Astrocyte (in vitro differentiated cells and primary cell): ENCODE results near the gene CRYGB. TPM values are rescaled to one million over a fixed set of nuclear protein-coding genes. Genes with fewer than 3 reads are reported as not detected.

Experiments used
- DNase-seq: peaks from one replicate; pipeline ENCODE4 v3.0.0-alpha.2; 2010; ENCODE audit warnings: low read depth
- FAIRE-seq: peaks from 2 replicates; lab custom pipeline; 2011; peaks lifted over from hg19 to GRCh38; lab: Jason Lieb, UNC
- H2AFZ ChIP-seq: 2 replicates; pipeline ENCODE4 v1.6.0; 2012; ENCODE audit warnings: low read depth, low read length, inconsistent platforms
- H3K27ac ChIP-seq: 2 replicates; pipeline ENCODE4 v1.5.1; 2011; ENCODE audit warnings: low read depth, low read length, inconsistent platforms
- H3K27me3 ChIP-seq: 2 replicates; pipeline ENCODE4 v1.6.0; 2011; ENCODE audit warnings: low read length, inconsistent platforms; ENCODE audit not compliant: insufficient read depth
- H3K36me3 ChIP-seq: 2 replicates; pipeline ENCODE4 v1.5.1; 2011; ENCODE audit warnings: low read length, inconsistent platforms; ENCODE audit not compliant: insufficient read depth
- H3K4me1 ChIP-seq: 2 replicates; pipeline ENCODE4 v1.5.1; 2011; ENCODE audit warnings: low read length, inconsistent platforms; ENCODE audit not compliant: insufficient read depth
- H3K4me2 ChIP-seq: 2 replicates; pipeline ENCODE4 v1.6.0; 2012; ENCODE audit warnings: low read length, inconsistent platforms
- H3K4me3 ChIP-seq: 2 replicates; pipeline ENCODE4 v1.5.1; 2011; ENCODE audit warnings: low read depth, mild to moderate bottlenecking, low read length, inconsistent platforms; ENCODE audit not compliant: insufficient read depth
- H3K79me2 ChIP-seq: 2 replicates; pipeline ENCODE4 v1.6.0; 2012; ENCODE audit warnings: mild to moderate bottlenecking, low read length, inconsistent platforms; ENCODE audit not compliant: insufficient read depth
- H3K9ac ChIP-seq: 2 replicates; pipeline ENCODE4 v1.6.0; 2012; ENCODE audit warnings: mild to moderate bottlenecking, low read length, inconsistent platforms
- H3K9me3 ChIP-seq: 2 replicates; pipeline ENCODE4 v1.5.1; 2012; ENCODE audit warnings: low read depth, mild to moderate bottlenecking, low read length, inconsistent platforms; ENCODE audit not compliant: insufficient read depth
- H4K20me1 ChIP-seq: 2 replicates; pipeline ENCODE4 v1.6.0; 2012; ENCODE audit warnings: low read length, inconsistent platforms; ENCODE audit not compliant: insufficient read depth
- H3K27ac Mint-ChIP-seq: one replicate; pipeline ENCODE4 v1.8.0; 2021; ENCODE audit warnings: mild to moderate bottlenecking, mixed read lengths; ENCODE audit not compliant: unreplicated experiment
- H3K27me3 Mint-ChIP-seq: one replicate; pipeline ENCODE4 v1.8.0; 2021; ENCODE audit warnings: low read depth, mixed read lengths; ENCODE audit not compliant: unreplicated experiment
- H3K36me3 Mint-ChIP-seq: one replicate; pipeline ENCODE4 v1.8.0; 2021; ENCODE audit warnings: low read depth, mixed read lengths; ENCODE audit not compliant: unreplicated experiment
- H3K4me1 Mint-ChIP-seq: one replicate; pipeline ENCODE4 v1.8.0; 2021; ENCODE audit warnings: low read depth, mixed read lengths; ENCODE audit not compliant: unreplicated experiment
- H3K4me3 Mint-ChIP-seq: one replicate; pipeline ENCODE4 v1.8.0; 2021; ENCODE audit warnings: mild to moderate bottlenecking, moderate library complexity, mixed read lengths; ENCODE audit not compliant: unreplicated experiment
- H3K9me3 Mint-ChIP-seq: one replicate; pipeline ENCODE4 v1.8.0; 2021; ENCODE audit warnings: mild to moderate bottlenecking, mixed read lengths; ENCODE audit not compliant: unreplicated experiment
- EZH2 ChIP-seq: IDR thresholded peaks from 2 replicates; pipeline ENCODE4 v1.6.1; 2012; ENCODE audit warnings: mild to moderate bottlenecking, low read length, inconsistent platforms; ENCODE audit not compliant: insufficient read depth
- total RNA-seq: library from RNA; stranded (reverse); gene quantifications from 2 replicates; pipeline ENCODE4 v1.2.1, GENCODE V29; 2021
- TF ChIP-seq, protein P1 (sequence below): IDR thresholded peaks from 2 replicates; pipeline ENCODE4 v1.5.1; 2011; ENCODE audit warnings: low read depth, mild to moderate bottlenecking, inconsistent platforms, low read length, moderate library complexity; ENCODE audit not compliant: insufficient read depth

Gene CRYGB
- total RNA-seq, 1 donor from 2014 or later: not detected

DNA sequence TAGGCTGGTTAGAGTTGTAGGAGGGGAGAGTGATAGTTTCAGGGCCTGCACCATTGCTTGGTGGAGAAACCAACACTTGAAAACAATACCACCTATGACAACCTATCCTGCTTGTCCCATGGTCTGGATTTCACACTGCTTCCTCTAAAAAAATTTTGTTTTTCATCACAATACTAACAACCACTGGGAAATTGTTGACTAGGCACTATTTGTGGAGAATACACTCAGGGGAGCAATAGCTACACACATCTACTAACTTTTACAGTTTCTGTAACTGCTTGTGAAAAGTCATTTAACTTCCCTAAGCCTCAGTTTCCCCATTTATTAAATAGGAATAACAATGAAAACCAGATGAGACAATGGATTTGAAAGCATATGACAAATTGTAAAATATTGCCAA, 4.1 kb upstream of the CRYGB start:
- DNase-seq: no peak
- Mint-ChIP-seq H3K9me3 (peaks cover 3% of the 10 kb centered on the region), H3K36me3 (no peaks in the 10 kb centered on the region), H3K4me1 (no peaks in the 10 kb centered on the region), H3K27me3 (no peaks in the 10 kb centered on the region), H3K4me3 (no peak overlapping the region), H3K27ac (no peak overlapping the region)
- H2AFZ ChIP-seq: no peak overlapping the region
- H3K4me2 ChIP-seq: no peak overlapping the region
- H3K79me2 ChIP-seq: no peaks in the 10 kb centered on the region
- no peaks in the 10 kb centered on the region for H4K20me1 ChIP-seq
- FAIRE-seq: no peak
- H3K4me1 ChIP-seq: no peaks in the 10 kb centered on the region
- H3K9ac ChIP-seq: no peak overlapping the region
- H3K27me3 ChIP-seq: no peaks in the 10 kb centered on the region
- H3K4me3 ChIP-seq: no peak overlapping the region
- no peaks in the 10 kb centered on the region for H3K9me3 ChIP-seq
- TF ChIP-seq, protein P1, sequence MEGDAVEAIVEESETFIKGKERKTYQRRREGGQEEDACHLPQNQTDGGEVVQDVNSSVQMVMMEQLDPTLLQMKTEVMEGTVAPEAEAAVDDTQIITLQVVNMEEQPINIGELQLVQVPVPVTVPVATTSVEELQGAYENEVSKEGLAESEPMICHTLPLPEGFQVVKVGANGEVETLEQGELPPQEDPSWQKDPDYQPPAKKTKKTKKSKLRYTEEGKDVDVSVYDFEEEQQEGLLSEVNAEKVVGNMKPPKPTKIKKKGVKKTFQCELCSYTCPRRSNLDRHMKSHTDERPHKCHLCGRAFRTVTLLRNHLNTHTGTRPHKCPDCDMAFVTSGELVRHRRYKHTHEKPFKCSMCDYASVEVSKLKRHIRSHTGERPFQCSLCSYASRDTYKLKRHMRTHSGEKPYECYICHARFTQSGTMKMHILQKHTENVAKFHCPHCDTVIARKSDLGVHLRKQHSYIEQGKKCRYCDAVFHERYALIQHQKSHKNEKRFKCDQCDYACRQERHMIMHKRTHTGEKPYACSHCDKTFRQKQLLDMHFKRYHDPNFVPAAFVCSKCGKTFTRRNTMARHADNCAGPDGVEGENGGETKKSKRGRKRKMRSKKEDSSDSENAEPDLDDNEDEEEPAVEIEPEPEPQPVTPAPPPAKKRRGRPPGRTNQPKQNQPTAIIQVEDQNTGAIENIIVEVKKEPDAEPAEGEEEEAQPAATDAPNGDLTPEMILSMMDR: no peak
- no peak for TF ChIP-seq EZH2
- no peaks in the 10 kb centered on the region for H3K36me3 ChIP-seq
- no peak overlapping the region for H3K27ac ChIP-seq

DNA sequence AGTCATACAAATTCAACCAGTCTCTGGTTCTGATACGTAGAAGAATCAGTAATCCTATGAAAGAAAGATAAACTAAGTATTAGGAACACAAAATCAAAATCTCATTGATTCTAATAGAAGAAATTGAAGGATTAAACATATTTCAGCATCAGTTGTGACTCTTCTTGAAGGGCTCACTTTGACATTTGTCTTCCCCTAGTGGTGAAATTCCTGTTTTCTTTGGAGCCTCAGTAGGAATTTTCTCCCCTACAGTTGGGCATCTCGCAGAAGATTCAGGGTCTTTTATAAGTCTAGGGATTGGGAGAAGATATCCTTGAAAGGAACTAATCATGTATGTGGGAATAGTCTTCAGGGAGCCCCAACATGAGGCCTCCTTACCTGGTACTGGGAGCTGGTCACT, 2.8 kb upstream of the CRYGB start:
- Mint-ChIP-seq H3K4me3 (no peak overlapping the region), H3K27ac (no peak overlapping the region), H3K4me1 (no peaks in the 10 kb centered on the region), H3K36me3 (no peaks in the 10 kb centered on the region), H3K9me3 (peaks cover 5% of the 10 kb centered on the region), H3K27me3 (no peaks in the 10 kb centered on the region)
- no peak for DNase-seq
- no peaks in the 10 kb centered on the region for H4K20me1 ChIP-seq
- H3K9me3 ChIP-seq: no peaks in the 10 kb centered on the region
- H3K36me3 ChIP-seq: no peaks in the 10 kb centered on the region
- H3K4me2 ChIP-seq: no peak overlapping the region
- H3K27me3 ChIP-seq: no peaks in the 10 kb centered on the region
- no peak for FAIRE-seq
- H2AFZ ChIP-seq: no peak overlapping the region
- H3K79me2 ChIP-seq: no peaks in the 10 kb centered on the region
- TF ChIP-seq EZH2: no peak
- TF ChIP-seq, protein P1: peak; percentile 9
- no peak overlapping the region for H3K27ac ChIP-seq
- H3K4me3 ChIP-seq: no peak overlapping the region
- no peak overlapping the region for H3K9ac ChIP-seq
- H3K4me1 ChIP-seq: no peaks in the 10 kb centered on the region

GRCh38 chr2:208147759-208148158, 1.8 kb upstream of the CRYGB start:
- no peak overlapping the region for H3K4me2 ChIP-seq
- DNase-seq (no peak), FAIRE-seq (no peak)
- H3K4me3 ChIP-seq: no peak overlapping the region
- H3K36me3 ChIP-seq: no peaks in the 10 kb centered on the region
- H2AFZ ChIP-seq: no peak overlapping the region
- Mint-ChIP-seq H3K4me3 (no peak overlapping the region), H3K27ac (no peak overlapping the region), H3K27me3 (no peaks in the 10 kb centered on the region), H3K9me3 (peaks cover 5% of the 10 kb centered on the region), H3K36me3 (no peaks in the 10 kb centered on the region), H3K4me1 (no peaks in the 10 kb centered on the region)
- H3K9ac ChIP-seq: no peak overlapping the region
- no peak overlapping the region for H3K27ac ChIP-seq
- H4K20me1 ChIP-seq: no peaks in the 10 kb centered on the region
- no peaks in the 10 kb centered on the region for H3K9me3 ChIP-seq
- no peaks in the 10 kb centered on the region for H3K27me3 ChIP-seq
- H3K79me2 ChIP-seq: no peaks in the 10 kb centered on the region
- no peak for TF ChIP-seq EZH2
- TF ChIP-seq, protein P1: no peak
- H3K4me1 ChIP-seq: no peaks in the 10 kb centered on the region
